Measurements from ENCODE around the gene GIGYF1. TPM values are rescaled to one million over a fixed set of nuclear protein-coding genes. Genes with fewer than 3 reads are reported as not detected.
A peak's percentile ranks its signal among the peaks of the same experiment; 100 is the strongest.

The GIGYF1 gene
- total RNA-seq, 3 donors from 2014 or later: 25.0 to 39.0 (median 34.8) TPM

- intact Hi-C loops (cut with DNase I; ENCODE audit: low total_unique reads): no loop called here
- H3K4me3 ChIP-seq: no peak within 1 kb of the TSS
- H3K4me1 ChIP-seq: no peaks in the 10 kb centered on the region
- DNase-seq (ENCODE audit: low spot score in 2 of 2): no peak
- no peaks in the 10 kb centered on the region for H3K9me3 ChIP-seq
- peaks cover 7 to 15% of the 10 kb centered on the region in 2 donors for H3K27me3 ChIP-seq
- TF ChIP-seq POLR2AphosphoS5 (IDR thresholded peaks at IDR 0.05) (no peak), POLR2A (IDR thresholded peaks at IDR 0.05) (no peak), CTCF (IDR thresholded peaks at IDR 0.05) (no peak)
- no peaks in the 10 kb centered on the region for H3K36me3 ChIP-seq
- no peak within 1 kb of the TSS for H3K27ac ChIP-seq
Measured at GRCh38 chr7:100641463-100641859, 52.6 kb downstream of the GIGYF1 start, which contains the start of gene TFR2. TFR2 (minus strand) TSS chr7:100641552; CDS start chr7:100641509, 43 bp downstream.

- H3K9me3 ChIP-seq: no peaks in the 10 kb centered on the region
- H3K27ac ChIP-seq: no peak overlapping the region
- no peak for DNase-seq (ENCODE audit: low spot score in 2 of 2)
- H3K36me3 ChIP-seq: no peaks in the 10 kb centered on the region
- peaks cover 7 to 15% of the 10 kb centered on the region in 2 donors for H3K27me3 ChIP-seq
- intact Hi-C loops (cut with DNase I; ENCODE audit: low total_unique reads): no loop called here
- no peak for TF ChIP-seq POLR2A (IDR thresholded peaks at IDR 0.05)
- no peak for TF ChIP-seq CTCF (IDR thresholded peaks at IDR 0.05)
- TF ChIP-seq POLR2AphosphoS5 (IDR thresholded peaks at IDR 0.05): no peak
- H3K4me1 ChIP-seq: no peaks in the 10 kb centered on the region
- no peak overlapping the region for H3K4me3 ChIP-seq
Measured at GRCh38 chr7:100640517-100641440, 53.3 kb downstream of the GIGYF1 start.

- H3K4me1 ChIP-seq: no peaks in the 10 kb centered on the region
- no peak overlapping the region for H3K27ac ChIP-seq
- H3K9me3 ChIP-seq: no peaks in the 10 kb centered on the region
- DNase-seq (ENCODE audit: low spot score in 2 of 2): no peak
- H3K4me3 ChIP-seq: no peak overlapping the region
- peaks cover 7 to 15% of the 10 kb centered on the region in 2 donors for H3K27me3 ChIP-seq
- intact Hi-C loops (cut with DNase I; ENCODE audit: low total_unique reads): no loop called here
- TF ChIP-seq POLR2AphosphoS5 (IDR thresholded peaks at IDR 0.05) (no peak), POLR2A (IDR thresholded peaks at IDR 0.05) (no peak), CTCF (IDR thresholded peaks at IDR 0.05) (no peak)
- no peaks in the 10 kb centered on the region for H3K36me3 ChIP-seq
Measured at GRCh38 chr7:100639995-100640516, 54.0 kb downstream of the GIGYF1 start.

- no peak for TF ChIP-seq POLR2A (IDR thresholded peaks at IDR 0.05)
- no peak for TF ChIP-seq POLR2AphosphoS5 (IDR thresholded peaks at IDR 0.05)
- peak in 2 of 3 donors; percentile 16 to 28 for TF ChIP-seq CTCF (IDR thresholded peaks at IDR 0.05)
- H3K27ac ChIP-seq: no peak overlapping the region
- H3K4me1 ChIP-seq: peaks cover 0 to 4% of the 10 kb centered on the region in 2 donors
- intact Hi-C loops (cut with DNase I; ENCODE audit: low total_unique reads): no loop called here
- H3K9me3 ChIP-seq: no peaks in the 10 kb centered on the region
- DNase-seq (ENCODE audit: low spot score in 2 of 2): no peak
- no peaks in the 10 kb centered on the region for H3K36me3 ChIP-seq
- H3K4me3 ChIP-seq: peak overlapping the region; percentile 46 to 80 (median 57)
- H3K27me3 ChIP-seq: no peaks in the 10 kb centered on the region
Measured at GRCh38 chr7:100632951-100633717, 60.9 kb downstream of the GIGYF1 start.

Measured in breast epithelium (tissue), 4 donors.